ENCODE results near the gene PPP2R5E. TPM values are rescaled to one million over a fixed set of nuclear protein-coding genes. Genes with fewer than 3 reads are reported as not detected.

PPP2R5E gene
- total and polyA plus RNA-seq, 9 of the 15 experiments (the other 6 are each of a cell fraction or from before 2014, with no cell fraction given), result 4.2 to 30.3 (median 11.0) TPM

DNA sequence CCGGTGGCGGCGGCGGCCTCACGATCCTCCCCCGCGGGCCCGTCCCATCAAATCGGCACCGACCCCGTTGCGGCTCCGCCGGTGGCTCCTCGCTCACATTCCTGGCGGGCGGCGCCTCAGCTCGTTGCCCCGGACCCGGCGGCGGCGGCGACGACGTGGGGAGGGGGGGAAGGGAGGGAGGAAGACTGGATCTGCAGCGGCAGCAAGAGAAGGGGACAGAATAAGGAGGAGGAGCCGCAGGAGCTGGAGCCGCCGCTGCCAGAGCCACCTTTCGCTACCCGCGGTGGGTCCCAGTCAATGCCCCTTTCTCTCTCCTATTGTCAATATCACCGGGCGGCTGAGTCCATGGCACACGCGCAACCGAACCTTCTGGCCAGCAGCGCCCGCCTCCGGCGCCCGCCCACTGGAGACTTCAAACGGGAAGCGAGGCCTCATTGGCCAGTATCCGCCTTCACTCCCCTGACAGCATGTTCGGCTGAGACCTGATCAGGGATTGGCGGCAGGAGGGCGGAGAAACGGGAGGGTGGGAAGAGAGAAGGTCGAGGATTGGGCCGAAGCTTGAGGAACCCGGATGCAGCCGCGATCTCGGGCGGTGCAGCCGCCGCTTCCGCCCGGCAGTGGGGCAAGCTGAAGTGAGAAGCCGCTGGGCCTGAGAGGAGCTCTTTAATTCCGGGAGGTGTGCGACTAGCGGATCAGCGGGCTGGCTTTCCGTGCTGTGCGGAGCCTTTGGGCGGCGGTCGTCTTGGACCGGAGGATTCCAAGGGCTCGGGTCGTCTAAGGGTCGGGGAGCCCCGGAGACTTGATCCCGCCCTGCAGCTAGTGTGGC is at the start of gene PPP2R5E (continued):
- TF ChIP-seq ZFP36 (IDR thresholded peaks at IDR 0.05; ENCODE audit: low read depth, low read length, partially characterized antibody), result no peak
- TF ChIP-seq RBM25 (IDR thresholded peaks at IDR 0.05; ENCODE audit: low read depth, low read length, severe bottlenecking), result peak; percentile 90
- TF ChIP-seq ILK (tag; IDR thresholded peaks at IDR 0.05; ENCODE audit: borderline replicate concordance, low read depth), result no peak
- TF ChIP-seq CBFB (CRISPR knock-in tag; IDR thresholded peaks at IDR 0.05), result no peak
- no peak for TF ChIP-seq FOXJ3 (CRISPR knock-in tag; IDR thresholded peaks at IDR 0.05)
- TF ChIP-seq ERF (CRISPR knock-in tag; IDR thresholded peaks at IDR 0.05), result no peak
- TF ChIP-seq CHD1 (IDR thresholded peaks at IDR 0.05; ENCODE audit: low read length), result no peak
- no peak for TF ChIP-seq ZKSCAN3 (CRISPR knock-in tag; IDR thresholded peaks at IDR 0.05)
- no peak for TF ChIP-seq ZNF354B (CRISPR knock-in tag; IDR thresholded peaks at IDR 0.05)
- TF ChIP-seq SRF (CRISPR knock-in tag; IDR thresholded peaks at IDR 0.05), result no peak
- TF ChIP-seq SP1 (CRISPR knock-in tag; IDR thresholded peaks at IDR 0.05), result 0 out of 2 replicates have a peak, but pooled peaks have one; percentile 37
- TF ChIP-seq SUPT5H (IDR thresholded peaks at IDR 0.05), result peak; percentile 85
- TF ChIP-seq TCFL5 (CRISPR knock-in tag; conservative IDR thresholded peaks at IDR 0.05), result no peak
- no peak for TF ChIP-seq POLR2AphosphoS2 (IDR thresholded peaks at IDR 0.05; ENCODE audit: low read length)
- TF ChIP-seq POU5F1 (IDR thresholded peaks at IDR 0.05; ENCODE audit: borderline replicate concordance, low read depth, low read length, partially characterized antibody), result no peak
- TF ChIP-seq EP300 (IDR thresholded peaks at IDR 0.05; ENCODE audit: low read length), result no peak
- no peak for TF ChIP-seq CAMTA2 (CRISPR knock-in tag; conservative IDR thresholded peaks at IDR 0.05)
- TF ChIP-seq CHD2 (IDR thresholded peaks at IDR 0.05; ENCODE audit: low read depth, low read length), result peak; percentile 74
- no peak for TF ChIP-seq XRCC4 (IDR thresholded peaks at IDR 0.05; ENCODE audit: extremely low read depth, insufficient read depth, insufficient read length)
- no peak for TF ChIP-seq SMARCA4 (IDR thresholded peaks at IDR 0.05)
- no peak for TF ChIP-seq ZNF766 (CRISPR knock-in tag; conservative IDR thresholded peaks at IDR 0.05)
- TF ChIP-seq ZNF77 (CRISPR knock-in tag; IDR thresholded peaks at IDR 0.05), result no peak
- TF ChIP-seq, protein P1, sequence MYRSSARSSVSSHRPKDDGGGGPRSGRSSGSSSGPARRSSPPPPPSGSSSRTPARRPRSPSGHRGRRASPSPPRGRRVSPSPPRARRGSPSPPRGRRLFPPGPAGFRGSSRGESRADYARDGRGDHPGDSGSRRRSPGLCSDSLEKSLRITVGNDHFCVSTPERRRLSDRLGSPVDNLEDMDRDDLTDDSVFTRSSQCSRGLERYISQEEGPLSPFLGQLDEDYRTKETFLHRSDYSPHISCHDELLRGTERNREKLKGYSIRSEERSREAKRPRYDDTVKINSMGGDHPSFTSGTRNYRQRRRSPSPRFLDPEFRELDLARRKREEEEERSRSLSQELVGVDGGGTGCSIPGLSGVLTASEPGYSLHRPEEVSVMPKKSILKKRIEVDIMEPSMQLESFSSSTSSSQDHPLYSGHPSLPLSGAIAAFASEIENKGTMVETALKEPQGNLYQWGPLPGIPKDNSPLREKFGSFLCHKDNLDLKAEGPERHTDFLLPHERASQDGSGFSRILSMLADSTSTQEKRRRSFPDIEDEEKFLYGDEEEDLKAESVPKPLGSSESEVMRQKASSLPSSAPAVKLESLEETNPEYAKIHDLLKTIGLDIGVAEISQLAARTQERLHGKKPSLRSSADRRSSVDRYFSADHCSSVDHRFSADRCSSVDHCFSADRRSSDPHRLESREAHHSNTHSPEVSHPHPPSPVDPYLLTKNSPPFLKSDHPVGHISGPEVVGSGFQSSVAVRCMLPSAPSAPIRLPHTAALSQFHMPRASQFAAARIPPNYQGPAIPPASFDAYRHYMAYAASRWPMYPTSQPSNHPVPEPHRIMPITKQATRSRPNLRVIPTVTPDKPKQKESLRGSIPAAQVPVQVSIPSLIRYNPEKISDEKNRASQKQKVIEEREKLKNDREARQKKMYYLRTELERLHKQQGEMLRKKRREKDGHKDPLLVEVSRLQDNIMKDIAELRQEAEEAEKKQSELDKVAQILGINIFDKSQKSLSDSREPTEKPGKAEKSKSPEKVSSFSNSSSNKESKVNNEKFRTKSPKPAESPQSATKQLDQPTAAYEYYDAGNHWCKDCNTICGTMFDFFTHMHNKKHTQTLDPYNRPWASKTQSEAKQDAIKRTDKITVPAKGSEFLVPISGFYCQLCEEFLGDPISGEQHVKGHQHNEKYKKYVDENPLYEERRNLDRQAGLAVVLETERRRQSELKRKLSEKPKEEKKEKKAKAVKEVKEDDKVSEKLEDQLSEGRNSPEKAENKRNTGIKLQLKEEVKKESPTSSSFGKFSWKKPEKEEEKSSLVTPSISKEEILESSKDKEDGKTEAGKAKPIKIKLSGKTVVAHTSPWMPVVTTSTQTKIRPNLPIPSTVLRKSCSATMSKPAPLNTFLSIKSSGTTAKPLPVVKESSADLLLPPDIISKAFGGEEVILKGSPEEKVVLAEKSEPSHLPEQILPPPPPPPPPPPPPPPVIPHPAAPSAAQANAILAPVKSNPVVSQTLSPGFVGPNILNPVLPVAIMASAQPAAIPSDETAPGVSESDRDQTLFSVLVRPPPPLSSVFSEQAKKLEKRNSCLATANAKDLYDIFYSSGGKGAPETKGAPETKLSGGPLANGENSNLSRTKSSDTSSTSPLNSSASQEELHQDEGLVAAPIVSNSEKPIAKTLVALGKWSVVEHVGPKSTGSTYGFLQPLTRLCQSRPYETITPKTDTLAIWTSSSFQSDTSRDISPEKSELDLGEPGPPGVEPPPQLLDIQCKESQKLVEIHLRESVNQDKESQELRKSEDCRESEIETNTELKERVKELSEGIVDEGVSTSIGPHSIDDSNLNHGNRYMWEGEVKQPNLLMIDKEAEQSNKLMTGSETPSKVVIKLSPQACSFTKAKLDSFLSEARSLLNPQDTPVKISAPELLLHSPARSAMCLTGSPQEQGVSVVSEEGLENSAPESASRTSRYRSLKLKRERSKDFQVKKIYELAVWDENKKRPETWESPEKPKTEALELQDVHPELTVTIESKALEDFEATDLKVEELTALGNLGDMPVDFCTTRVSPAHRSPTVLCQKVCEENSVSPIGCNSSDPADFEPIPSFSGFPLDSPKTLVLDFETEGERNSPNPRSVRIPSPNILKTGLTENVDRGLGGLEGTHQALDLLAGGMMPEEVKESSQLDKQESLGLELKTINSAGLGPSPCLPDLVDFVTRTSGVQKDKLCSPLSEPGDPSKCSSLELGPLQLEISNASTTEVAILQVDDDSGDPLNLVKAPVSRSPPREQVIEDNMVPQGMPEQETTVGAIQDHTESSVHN (IDR thresholded peaks at IDR 0.05; ENCODE audit: borderline replicate concordance in 1 of 2, low read depth in 1 of 2), result no peak
